HG03354 (cell line): ENCODE measurements around the gene FIBIN.

Source experiments
- ATAC-seq: cut with Tn5 transposase; IDR thresholded peaks from one replicate; pipeline ENCODE4 v1.9.1; 2021; ENCODE audit warnings: mild to moderate bottlenecking; ENCODE audit not compliant: unreplicated experiment, poor library complexity, severe bottlenecking

FIBIN gene

GRCh38 chr11:27013781-27014361 is 20.0 kb downstream of the FIBIN start:
- no peak for ATAC-seq

DNA sequence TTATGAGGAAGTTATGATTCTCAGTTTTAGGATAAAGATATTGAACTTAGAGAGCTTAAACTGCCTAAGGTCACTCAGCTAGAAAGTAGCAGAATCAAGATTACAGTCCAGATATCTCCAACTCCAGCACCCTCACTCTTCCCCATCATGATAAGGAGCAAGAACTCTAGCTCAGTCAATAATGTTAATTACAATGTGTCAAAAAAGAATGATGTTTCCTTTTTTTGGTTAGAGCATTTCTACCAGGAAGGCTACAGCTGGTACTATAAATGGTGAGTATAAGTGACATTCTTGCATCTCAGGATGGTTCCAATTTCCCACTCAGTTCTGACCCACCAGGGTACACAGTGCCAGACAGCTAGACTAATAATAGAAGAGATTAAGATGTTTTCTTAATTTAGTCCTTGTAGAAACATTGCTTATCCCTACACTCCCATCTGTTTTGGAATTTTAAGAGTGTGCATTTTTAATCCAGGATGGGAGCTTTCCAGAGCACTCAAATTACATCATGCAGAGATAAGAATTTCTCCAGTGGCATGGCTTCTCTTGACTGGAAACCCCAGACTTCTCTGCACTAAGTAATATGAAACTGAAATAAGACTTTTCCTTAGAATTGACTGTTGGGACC is 25.1 kb downstream of the FIBIN start:
- no peak for ATAC-seq

DNA sequence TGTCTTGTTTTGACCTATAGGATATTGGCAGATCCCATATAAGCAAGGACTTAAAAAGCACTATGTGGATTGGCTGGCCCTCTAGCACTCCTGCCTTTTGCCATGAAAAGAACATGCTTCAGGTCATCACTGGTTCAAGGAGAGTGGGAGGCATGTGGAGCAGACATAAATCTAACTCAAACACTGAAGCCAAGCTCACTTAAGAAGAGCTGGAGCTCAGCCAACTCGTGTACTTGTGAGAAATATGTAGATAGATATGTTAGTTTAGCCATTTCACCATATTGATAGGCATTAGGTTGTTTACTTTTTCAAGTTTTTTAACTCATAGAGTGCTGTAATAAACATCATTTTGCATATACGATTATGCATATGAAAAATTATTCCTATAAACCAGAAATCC is 26.8 kb downstream of the FIBIN start:
- ATAC-seq = no peak

DNA sequence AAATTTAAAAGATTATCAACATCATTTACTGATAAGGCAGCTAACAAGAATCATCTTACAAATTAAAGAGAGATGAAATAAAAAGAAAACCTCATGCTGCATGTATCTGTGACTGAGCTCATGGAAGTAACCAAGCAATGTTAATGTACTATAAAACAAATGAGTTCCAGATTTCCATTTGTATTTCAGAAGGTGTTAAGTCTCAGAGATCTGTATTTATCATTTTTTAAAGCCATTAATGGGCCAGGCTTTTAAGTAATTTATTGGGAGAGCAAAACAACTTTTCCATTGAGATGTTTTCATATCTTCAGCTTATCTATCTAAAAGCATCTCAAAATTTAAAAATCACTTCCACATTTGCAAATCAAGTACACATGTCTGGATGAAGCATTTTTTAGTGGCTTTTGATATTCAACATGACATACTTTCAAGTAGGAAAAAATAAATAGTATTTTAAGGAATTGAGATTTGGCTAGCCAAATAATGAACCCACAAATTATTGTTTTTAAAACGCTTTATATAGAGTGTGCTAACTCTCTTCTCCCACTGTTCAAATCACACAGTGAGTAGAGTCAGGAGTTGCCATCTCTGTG is 28.8 kb downstream of the FIBIN start:
- ATAC-seq = no peak

DNA sequence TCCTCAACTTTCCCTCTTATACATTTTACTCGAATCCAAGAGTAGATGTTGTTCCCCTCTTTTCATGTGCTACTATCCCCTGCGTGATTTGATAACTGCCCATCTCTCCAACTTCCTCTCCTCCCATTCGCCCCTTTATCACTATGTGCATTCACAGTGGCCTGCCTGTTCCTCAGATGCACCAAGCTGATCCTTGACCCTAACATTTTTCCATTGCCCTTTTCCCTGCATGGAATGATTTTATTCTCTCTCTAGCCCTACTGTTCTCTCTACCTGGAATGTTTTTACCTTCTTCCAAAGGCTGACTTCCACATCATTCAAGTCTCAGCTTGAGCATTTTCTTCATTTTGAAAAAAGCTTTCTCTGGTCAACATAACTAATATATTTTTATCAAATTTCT is 31.0 kb downstream of the FIBIN start:
- ATAC-seq = no peak

- ATAC-seq = no peak
These were observed 31.5 kb downstream of the FIBIN start for GRCh38 chr11:27025312-27025955.

GRCh38 chr11:27025957-27026733 is 32.2 kb downstream of the FIBIN start:
- ATAC-seq = no peak

DNA sequence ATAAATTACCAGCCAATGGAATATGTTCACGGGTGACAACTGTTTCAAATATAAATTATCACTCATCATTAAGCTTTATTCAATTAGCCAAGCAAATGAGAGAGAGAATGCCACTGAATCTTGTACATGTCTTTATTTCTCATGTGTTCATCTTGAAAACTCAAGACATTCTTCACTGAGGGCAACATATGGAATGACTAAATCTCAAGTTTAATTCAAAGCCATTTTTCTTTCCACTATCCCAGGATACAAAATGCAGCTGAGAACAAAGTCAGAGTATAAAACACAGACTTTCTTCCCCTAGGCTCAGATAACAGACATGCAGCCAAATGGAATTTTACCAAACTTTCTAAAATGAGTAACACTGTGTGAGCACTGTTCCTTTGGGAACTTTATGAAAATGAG is 34.7 kb downstream of the FIBIN start:
- no peak for ATAC-seq

GRCh38 chr11:27029966-27030365 is 36.1 kb downstream of the FIBIN start:
- ATAC-seq = no peak

GRCh38 chr11:27031754-27032153 is 37.8 kb downstream of the FIBIN start:
- ATAC-seq = no peak

GRCh38 chr11:27039873-27040272 is 46.0 kb downstream of the FIBIN start:
- no peak for ATAC-seq

GRCh38 chr11:27040302-27041115 is 46.6 kb downstream of the FIBIN start, which contains the start of gene BBOX1:
BBOX1 (plus strand) TSS chr11:27040815; CDS start chr11:27055431, 14,616 bp downstream.
- no peak for ATAC-seq

DNA sequence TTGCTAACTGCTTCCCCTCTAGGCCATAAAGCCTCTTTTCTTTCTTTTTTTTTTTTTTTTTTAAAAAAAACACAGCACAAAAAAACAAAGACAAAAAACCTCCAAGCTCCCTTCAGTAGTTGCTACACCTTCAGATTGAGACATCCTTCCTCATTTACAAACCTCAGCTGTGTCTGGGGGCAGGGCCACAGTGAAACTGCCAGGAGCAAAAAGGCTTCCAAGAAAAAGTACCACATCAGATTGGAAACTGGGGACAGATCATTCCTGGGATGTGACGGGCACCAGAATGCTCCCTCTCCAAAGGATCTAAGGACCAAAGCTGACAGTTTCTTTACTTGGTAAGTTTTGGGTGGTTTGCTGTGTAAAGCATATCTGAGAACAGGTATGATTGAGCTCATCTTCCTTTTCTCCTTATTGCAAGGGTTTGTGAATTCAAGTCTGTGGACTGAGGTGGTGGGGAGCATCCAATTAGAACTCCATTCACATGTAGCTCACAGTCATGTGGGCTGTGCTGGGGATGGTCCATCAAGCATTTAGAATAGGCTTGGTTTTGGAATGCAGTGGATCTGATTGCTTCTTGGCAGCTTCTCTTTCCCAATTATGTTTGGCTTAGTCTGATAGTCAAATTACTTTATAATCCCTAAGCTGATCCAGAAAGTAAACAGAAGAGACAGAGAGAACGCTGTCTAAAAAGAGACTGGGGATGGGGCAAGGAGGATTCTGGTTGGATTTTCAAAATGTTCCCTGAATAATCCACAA is 47.4 kb downstream of the FIBIN start:
- ATAC-seq = no peak
